Muscle layer of duodenum (tissue), 2 donors: ENCODE measurements around the gene BRSK1.

Experiments
- H3K27ac ChIP-seq: one replicate; pipeline ENCODE4 v1.7.0; 2013; ENCODE audit warnings: mild to moderate bottlenecking, low read length
- H3K27me3 ChIP-seq: one replicate; pipeline ENCODE4 v1.7.0; 2013; ENCODE audit warnings: low read depth, mild to moderate bottlenecking, control low read depth, low read length
- H3K36me3 ChIP-seq, 2 donors: one replicate each; pipeline ENCODE4 v1.7.0; 2013; ENCODE audit warnings: low read length in 2 of 2, control low read depth in 1 of 2, mild to moderate bottlenecking in 1 of 2; ENCODE audit not compliant: insufficient read depth in 2 of 2, control insufficient read depth in 1 of 2
- H3K4me1 ChIP-seq, 2 donors: one replicate each; pipeline ENCODE4 v1.7.0; 2013; ENCODE audit warnings: low read length in 2 of 2, mild to moderate bottlenecking in 2 of 2, control low read depth in 1 of 2, moderate library complexity in 1 of 2; ENCODE audit not compliant: insufficient read depth in 2 of 2, control insufficient read depth in 1 of 2
- H3K4me3 ChIP-seq, 2 donors: one replicate each; pipeline ENCODE4 v1.7.0; 2013; ENCODE audit warnings: low read length in 2 of 2, low read depth in 1 of 2, mild to moderate bottlenecking in 1 of 2
- H3K9me3 ChIP-seq, 2 donors: one replicate each; pipeline ENCODE4 v1.7.0; 2013; ENCODE audit warnings: low read length in 2 of 2, control low read depth in 1 of 2, mild to moderate bottlenecking in 1 of 2; ENCODE audit not compliant: control insufficient read depth in 1 of 2
- donor health status: healthy.

The BRSK1 gene

GRCh38 chr19:55255618-55256423 lies 28.0 kb upstream of the BRSK1 start:
- Histone ChIP-seq H3K9me3 (no peaks in the 10 kb centered on the region), H3K27me3 (no peaks in the 10 kb centered on the region), H3K4me1 (peaks cover 16 to 48% of the 10 kb centered on the region in 2 donors), H3K27ac (peak overlapping the region; percentile 8), H3K4me3 (peak overlapping the region in 1 of 2 donors; percentile 81), H3K36me3 (no peaks in the 10 kb centered on the region)

GRCh38 chr19:55256562-55257460 lies 27.0 kb upstream of the BRSK1 start:
- Histone ChIP-seq H3K9me3 (no peaks in the 10 kb centered on the region), H3K4me3 (peak overlapping the region; percentile 81 to 87), H3K27me3 (no peaks in the 10 kb centered on the region), H3K36me3 (peaks cover 0 to under 1% of the 10 kb centered on the region in 2 donors), H3K4me1 (peaks cover 16 to 48% of the 10 kb centered on the region in 2 donors), H3K27ac (no peak overlapping the region)

GRCh38 chr19:55257461-55258420 lies 26.1 kb upstream of the BRSK1 start:
- H3K4me1 ChIP-seq, result peaks cover 16 to 47% of the 10 kb centered on the region in 2 donors
- no peaks in the 10 kb centered on the region for H3K27me3 ChIP-seq
- no peaks in the 10 kb centered on the region for H3K9me3 ChIP-seq
- H3K4me3 ChIP-seq, result peak overlapping the region; percentile 81 to 87
- peak overlapping the region; percentile 63 for H3K27ac ChIP-seq
- peaks cover 0 to 10% of the 10 kb centered on the region in 2 donors for H3K36me3 ChIP-seq

GRCh38 chr19:55258476-55258827 lies 25.3 kb upstream of the BRSK1 start:
- Histone ChIP-seq H3K4me1 (peaks cover 16 to 45% of the 10 kb centered on the region in 2 donors), H3K36me3 (peaks cover 0 to 10% of the 10 kb centered on the region in 2 donors)

GRCh38 chr19:55258828-55259539 lies 24.8 kb upstream of the BRSK1 start, which contains the start of gene PPP6R1:
TSS of gene PPP6R1 (minus strand) at chr19:55259017. CDS start at chr19:55247103, 11,914 bp downstream.
- Histone ChIP-seq H3K36me3 (peaks cover 0 to 10% of the 10 kb centered on the region in 2 donors), H3K9me3 (no peaks in the 10 kb centered on the region), H3K27me3 (no peaks in the 10 kb centered on the region), H3K4me3 (peak within 1 kb of the TSS; percentile 81 to 87), H3K4me1 (peaks cover 16 to 45% of the 10 kb centered on the region in 2 donors), H3K27ac (peak within 1 kb of the TSS; percentile 88)

More at GRCh38 chr19:55258476-55258827, 25.3 kb upstream of the BRSK1 start:
- Histone ChIP-seq H3K27me3 (no peaks in the 10 kb centered on the region), H3K9me3 (no peaks in the 10 kb centered on the region), H3K27ac (no peak overlapping the region), H3K4me3 (peak overlapping the region; percentile 81 to 87)

- Histone ChIP-seq H3K9me3 (no peaks in the 10 kb centered on the region), H3K4me3 (peak overlapping the region; percentile 52 to 87), H3K27me3 (no peaks in the 10 kb centered on the region), H3K36me3 (peaks cover 0 to 10% of the 10 kb centered on the region in 2 donors), H3K4me1 (peaks cover 16 to 40% of the 10 kb centered on the region in 2 donors), H3K27ac (peak overlapping the region; percentile 88)
These were observed 24.1 kb upstream of the BRSK1 start for GRCh38 chr19:55259540-55260210.

GRCh38 chr19:55261671-55262126 lies 22.1 kb upstream of the BRSK1 start:
- no peak overlapping the region for H3K27ac ChIP-seq
- H3K4me3 ChIP-seq, result no peak overlapping the region
- peaks cover 7 to 20% of the 10 kb centered on the region in 2 donors for H3K4me1 ChIP-seq
- H3K36me3 ChIP-seq, result peaks cover 0 to 10% of the 10 kb centered on the region in 2 donors
- no peaks in the 10 kb centered on the region for H3K27me3 ChIP-seq
- H3K9me3 ChIP-seq, result no peaks in the 10 kb centered on the region

- Histone ChIP-seq H3K9me3 (no peaks in the 10 kb centered on the region), H3K4me3 (no peak overlapping the region), H3K4me1 (peaks cover under 1 to 13% of the 10 kb centered on the region in 2 donors), H3K27ac (no peak overlapping the region), H3K27me3 (no peaks in the 10 kb centered on the region), H3K36me3 (peaks cover 0 to 10% of the 10 kb centered on the region in 2 donors)
These were observed 21.4 kb upstream of the BRSK1 start for GRCh38 chr19:55262359-55262758.

- Histone ChIP-seq H3K9me3 (no peaks in the 10 kb centered on the region), H3K36me3 (peaks cover 0 to 11% of the 10 kb centered on the region in 2 donors), H3K4me3 (no peak overlapping the region), H3K27ac (no peak overlapping the region), H3K27me3 (no peaks in the 10 kb centered on the region), H3K4me1 (peaks cover 0 to 7% of the 10 kb centered on the region in 2 donors)
These were observed 19.3 kb upstream of the BRSK1 start for GRCh38 chr19:55264531-55264930.
